ENCODE results near the gene DOK6. TPM values are rescaled to one million over a fixed set of nuclear protein-coding genes. Genes with fewer than 3 reads are reported as not detected.

Gene DOK6
- total and polyA plus RNA-seq, 2 donors (not counting 3 experiments of a cell fraction or from before 2014, with no cell fraction given), result under 0.01 TPM; not detected in 1

DNA sequence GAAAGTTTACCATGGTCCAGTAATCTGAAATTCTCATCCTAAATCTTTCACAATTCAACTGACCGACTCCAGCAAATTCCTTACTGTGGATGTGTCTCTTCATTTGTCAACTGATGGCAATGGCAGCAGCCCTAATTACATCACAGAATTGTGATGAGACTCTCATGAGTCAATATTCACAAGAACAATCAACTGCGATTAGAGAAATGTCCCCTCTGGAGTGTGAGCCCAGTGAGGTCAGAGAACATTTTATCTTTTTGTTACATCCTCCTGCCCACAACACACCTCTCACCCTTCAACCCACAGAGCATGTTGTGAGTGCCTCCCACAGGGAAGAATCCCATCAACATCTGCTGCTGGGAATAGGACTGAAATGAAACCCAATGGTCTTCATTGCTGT is 473.4 kb downstream of the DOK6 start:
- H3K36me3 ChIP-seq (ENCODE audit: control insufficient read depth in 2 of 2, extremely low read depth in 1 of 2, insufficient read depth in 2 of 2, low read length in 2 of 2), result no peaks in the 10 kb centered on the region
- H3K79me2 ChIP-seq (ENCODE audit: control insufficient read depth, insufficient read depth, low read length), result no peaks in the 10 kb centered on the region
- FAIRE-seq, result no peak
- no peak overlapping the region for H3K4me2 ChIP-seq (ENCODE audit: insufficient read depth, low read length)
- H3K27me3 ChIP-seq (ENCODE audit: control insufficient read depth in 2 of 2, insufficient read depth in 2 of 2, low read length in 2 of 2), result no peaks in the 10 kb centered on the region
- ChIA-PET POLR2A (no interaction called here), CTCF (no interaction called here)
- no peaks in the 10 kb centered on the region for H4K20me1 ChIP-seq (replicated peaks; ENCODE audit: control insufficient read depth, extremely low read depth, insufficient read depth, low read length)
- H3K9me3 ChIP-seq (replicated peaks; ENCODE audit: control insufficient read depth, insufficient read depth, low read length), result no peaks in the 10 kb centered on the region
- no peak overlapping the region for H2AFZ ChIP-seq (ENCODE audit: low read depth, low read length)
- DNase-seq (ENCODE audit: low read depth, low spot score), result no peak
- no TSS peak for BruUV-seq (replicated peaks)
- no peaks in the 10 kb centered on the region for H3K4me1 ChIP-seq (ENCODE audit: control insufficient read depth, extremely low read depth, insufficient read depth, low read length)
- dilution Hi-C loops (cut with MboI; ENCODE audit: extremely low pct_ligation_motif_present, low sequenced_read_pairs), result no loop called here
- TF ChIP-seq, protein P1, sequence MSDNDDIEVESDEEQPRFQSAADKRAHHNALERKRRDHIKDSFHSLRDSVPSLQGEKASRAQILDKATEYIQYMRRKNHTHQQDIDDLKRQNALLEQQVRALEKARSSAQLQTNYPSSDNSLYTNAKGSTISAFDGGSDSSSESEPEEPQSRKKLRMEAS (IDR thresholded peaks at IDR 0.05; ENCODE audit: insufficient read depth, insufficient read length), result no peak
- TF ChIP-seq POLR2A (IDR thresholded peaks at IDR 0.05; ENCODE audit: low read depth, low read length) (no peak), POLR2AphosphoS5 (IDR thresholded peaks at IDR 0.05; ENCODE audit: insufficient read depth, low read depth, low read length) (no peak), EZH2 (IDR thresholded peaks at IDR 0.05; ENCODE audit: borderline replicate concordance, low read depth, low read length, severe bottlenecking) (no peak), MYC (IDR thresholded peaks at IDR 0.05; ENCODE audit: low read depth, low read length) (no peak), FOS (IDR thresholded peaks at IDR 0.05; ENCODE audit: borderline replicate concordance, insufficient read depth, low read length) (no peak), JUN (IDR thresholded peaks at IDR 0.05; ENCODE audit: borderline replicate concordance, insufficient read depth, insufficient read length, low read depth) (no peak), GATA2 (IDR thresholded peaks at IDR 0.05; ENCODE audit: insufficient read depth, insufficient read length, low read depth, low read length) (no peak)
- TF ChIP-seq, protein P2, sequence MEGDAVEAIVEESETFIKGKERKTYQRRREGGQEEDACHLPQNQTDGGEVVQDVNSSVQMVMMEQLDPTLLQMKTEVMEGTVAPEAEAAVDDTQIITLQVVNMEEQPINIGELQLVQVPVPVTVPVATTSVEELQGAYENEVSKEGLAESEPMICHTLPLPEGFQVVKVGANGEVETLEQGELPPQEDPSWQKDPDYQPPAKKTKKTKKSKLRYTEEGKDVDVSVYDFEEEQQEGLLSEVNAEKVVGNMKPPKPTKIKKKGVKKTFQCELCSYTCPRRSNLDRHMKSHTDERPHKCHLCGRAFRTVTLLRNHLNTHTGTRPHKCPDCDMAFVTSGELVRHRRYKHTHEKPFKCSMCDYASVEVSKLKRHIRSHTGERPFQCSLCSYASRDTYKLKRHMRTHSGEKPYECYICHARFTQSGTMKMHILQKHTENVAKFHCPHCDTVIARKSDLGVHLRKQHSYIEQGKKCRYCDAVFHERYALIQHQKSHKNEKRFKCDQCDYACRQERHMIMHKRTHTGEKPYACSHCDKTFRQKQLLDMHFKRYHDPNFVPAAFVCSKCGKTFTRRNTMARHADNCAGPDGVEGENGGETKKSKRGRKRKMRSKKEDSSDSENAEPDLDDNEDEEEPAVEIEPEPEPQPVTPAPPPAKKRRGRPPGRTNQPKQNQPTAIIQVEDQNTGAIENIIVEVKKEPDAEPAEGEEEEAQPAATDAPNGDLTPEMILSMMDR (IDR thresholded peaks at IDR 0.05; ENCODE audit: extremely low read depth in 1 of 2, insufficient read depth in 1 of 2, low read depth in 1 of 2, low read length in 2 of 2), result no peak
- H3K9ac ChIP-seq (replicated peaks; ENCODE audit: extremely low read depth, insufficient read depth, low read length), result no peak overlapping the region
- no peaks in the 10 kb centered on the region for H3K9me1 ChIP-seq (replicated peaks; ENCODE audit: control insufficient read depth, extremely low read depth, insufficient read depth, low read length)
- intact Hi-C loops (cut with micrococcal nuclease), result no loop called here
- H3K27ac ChIP-seq (ENCODE audit: insufficient read depth, low read depth, low read length), result no peak overlapping the region
- H3K4me3 ChIP-seq (replicated peaks in 1 of 3; ENCODE audit: insufficient read depth in 1 of 3, low read depth in 1 of 3, low read length in 3 of 3), result no peak overlapping the region

Data from endothelial cell of umbilical vein (primary cell).